ENCODE measurements around the gene KCND3. TPM values are rescaled to one million over a fixed set of nuclear protein-coding genes. Genes with fewer than 3 reads are reported as not detected.
A peak's percentile ranks its signal among the peaks of the same experiment; 100 is the strongest.

The KCND3 gene
- total and polyA plus RNA-seq, 2 of the 4 experiments (the other 2 are of a cell fraction) = under 0.01 to 0.03 TPM

- Histone ChIP-seq H3K4me3 (ENCODE audit: insufficient read depth, low read depth, low read length) (peak within 1 kb of the TSS; percentile 65), H3K4ac (ENCODE audit: low read depth, low read length) (peak within 1 kb of the TSS; percentile 90), H2AFZ (replicated peaks; ENCODE audit: low read length, poor library complexity) (peak within 1 kb of the TSS; percentile 97), H4K20me1 (ENCODE audit: insufficient read depth, low read length) (peaks cover 13% of the 10 kb centered on the region; the same call in 1 of the 2 replicates), H4K5ac (ENCODE audit: low read depth, low read length) (peak within 1 kb of the TSS; percentile 22; the same call in 1 of the 2 replicates), H3K9me1 (ENCODE audit: insufficient read depth, low read length) (peaks cover 46% of the 10 kb centered on the region), H2BK5ac (ENCODE audit: low read depth, low read length, poor library complexity, severe bottlenecking) (peak within 1 kb of the TSS; percentile 85), H4K8ac (ENCODE audit: low read depth in 2 of 2, low read length in 2 of 2) (peak within 1 kb of the TSS; percentile 67 to 69; a peak in 2 of 4 replicates), H2BK20ac (ENCODE audit: low read depth, low read length) (peak within 1 kb of the TSS; percentile 33; the same call in 1 of the 2 replicates), H3K14ac (replicated peaks; ENCODE audit: low read depth, low read length) (peak within 1 kb of the TSS; percentile 77), H3K23ac (ENCODE audit: low read depth, low read length) (peak within 1 kb of the TSS; percentile 74), H2BK15ac (ENCODE audit: low read depth, low read length) (peak within 1 kb of the TSS; percentile 20; the same call in 1 of the 3 replicates), H3K4me2 (ENCODE audit: low read depth, low read length) (peak within 1 kb of the TSS; percentile 94), H4K91ac (ENCODE audit: insufficient read depth, low read depth, low read length) (peak within 1 kb of the TSS; percentile 86), H2BK120ac (ENCODE audit: low read depth, low read length) (peak within 1 kb of the TSS; percentile 59; the same call in 1 of the 2 replicates), H3K9me3 (ENCODE audit: control insufficient read depth, insufficient read depth, low read length) (no peaks in the 10 kb centered on the region), H3K4me1 (ENCODE audit: control insufficient read depth, insufficient read depth, low read length) (peaks cover 38% of the 10 kb centered on the region), H2AK5ac (ENCODE audit: low read depth, low read length) (no peak within 1 kb of the TSS; the same call in 1 of the 2 replicates), H3K27ac (ENCODE audit: insufficient read depth, low read length) (peak within 1 kb of the TSS; percentile 72), H3K27me3 (ENCODE audit: control insufficient read depth, insufficient read depth, low read length) (no peaks in the 10 kb centered on the region), H3K18ac (ENCODE audit: low read depth, low read length) (peak within 1 kb of the TSS; percentile 59), H3K36me3 (ENCODE audit: control insufficient read depth, insufficient read depth, low read length) (no peaks in the 10 kb centered on the region), H3K9ac (ENCODE audit: low read depth, low read length) (peak within 1 kb of the TSS; percentile 82), H2AK9ac (replicated peaks; ENCODE audit: low read depth, low read length, poor library complexity) (peak within 1 kb of the TSS; percentile 89), H3K79me1 (ENCODE audit: low read depth in 1 of 2, low read length in 2 of 2) (peaks cover 16 to 47% of the 10 kb centered on the region in 2 experiments; a peak in 2 of 4 replicates), H3K56ac (ENCODE audit: extremely low read depth, insufficient read depth, low read length) (peak within 1 kb of the TSS; percentile 81)
- no TSS peak for BruUV-seq (replicated peaks)
- peak; percentile 79 for ATAC-seq (ENCODE audit: low read depth)
- in situ Hi-C loops (cut with MboI; ENCODE audit: low sequenced_read_pairs) = no loop called here
- 3% methylated on average over 7 of the region's 59 CpGs; no CpG with 5 or more reads in 1 of the 2 experiments for WGBS, 2 experiments (ENCODE audit: extremely low coverage in 2 of 2, insufficient read length in 1 of 2)
- intact Hi-C loops (cut with micrococcal nuclease) = no loop called here
- dilution Hi-C loops (cut with HindIII; ENCODE audit: low sequenced_read_pairs, unreplicated experiment) = no loop called here
- POLR2A ChIA-PET (ENCODE audit: unreplicated experiment) = no interaction called here
- TF ChIP-seq FOS (IDR thresholded peaks at IDR 0.05; ENCODE audit: low read depth, low read length) = peak; percentile 41; the same call in 1 of the 2 replicates
- no peak for TF ChIP-seq RCOR1 (IDR thresholded peaks at IDR 0.05; ENCODE audit: insufficient replicate concordance, low read length)
- peak; percentile 84 for TF ChIP-seq POLR2A (IDR thresholded peaks at IDR 0.05; ENCODE audit: low read depth, low read length)
- TF ChIP-seq NFE2L2 (IDR thresholded peaks at IDR 0.05; ENCODE audit: low read depth, low read length) = no peak
- TF ChIP-seq SMC3 (IDR thresholded peaks at IDR 0.05; ENCODE audit: low read depth, low read length) = no peak
- peak; percentile 26; the same call in 1 of the 2 replicates for TF ChIP-seq MXI1 (IDR thresholded peaks at IDR 0.05; ENCODE audit: borderline replicate concordance, low read depth, low read length)
- TF ChIP-seq BHLHE40 (IDR thresholded peaks at IDR 0.05; ENCODE audit: low read depth, low read length) = peak; percentile 46
- no peak for TF ChIP-seq RAD21 (IDR thresholded peaks at IDR 0.05; ENCODE audit: low read length)
- no peak for TF ChIP-seq MAFK (IDR thresholded peaks at IDR 0.05; ENCODE audit: low read depth, low read length)
- no peak for TF ChIP-seq CHD1 (IDR thresholded peaks at IDR 0.05; ENCODE audit: low read depth, low read length)
- TF ChIP-seq, protein P1, sequence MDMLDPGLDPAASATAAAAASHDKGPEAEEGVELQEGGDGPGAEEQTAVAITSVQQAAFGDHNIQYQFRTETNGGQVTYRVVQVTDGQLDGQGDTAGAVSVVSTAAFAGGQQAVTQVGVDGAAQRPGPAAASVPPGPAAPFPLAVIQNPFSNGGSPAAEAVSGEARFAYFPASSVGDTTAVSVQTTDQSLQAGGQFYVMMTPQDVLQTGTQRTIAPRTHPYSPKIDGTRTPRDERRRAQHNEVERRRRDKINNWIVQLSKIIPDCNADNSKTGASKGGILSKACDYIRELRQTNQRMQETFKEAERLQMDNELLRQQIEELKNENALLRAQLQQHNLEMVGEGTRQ (IDR thresholded peaks at IDR 0.05; ENCODE audit: low read depth, low read length) = peak; percentile 74
- TF ChIP-seq, protein P2, sequence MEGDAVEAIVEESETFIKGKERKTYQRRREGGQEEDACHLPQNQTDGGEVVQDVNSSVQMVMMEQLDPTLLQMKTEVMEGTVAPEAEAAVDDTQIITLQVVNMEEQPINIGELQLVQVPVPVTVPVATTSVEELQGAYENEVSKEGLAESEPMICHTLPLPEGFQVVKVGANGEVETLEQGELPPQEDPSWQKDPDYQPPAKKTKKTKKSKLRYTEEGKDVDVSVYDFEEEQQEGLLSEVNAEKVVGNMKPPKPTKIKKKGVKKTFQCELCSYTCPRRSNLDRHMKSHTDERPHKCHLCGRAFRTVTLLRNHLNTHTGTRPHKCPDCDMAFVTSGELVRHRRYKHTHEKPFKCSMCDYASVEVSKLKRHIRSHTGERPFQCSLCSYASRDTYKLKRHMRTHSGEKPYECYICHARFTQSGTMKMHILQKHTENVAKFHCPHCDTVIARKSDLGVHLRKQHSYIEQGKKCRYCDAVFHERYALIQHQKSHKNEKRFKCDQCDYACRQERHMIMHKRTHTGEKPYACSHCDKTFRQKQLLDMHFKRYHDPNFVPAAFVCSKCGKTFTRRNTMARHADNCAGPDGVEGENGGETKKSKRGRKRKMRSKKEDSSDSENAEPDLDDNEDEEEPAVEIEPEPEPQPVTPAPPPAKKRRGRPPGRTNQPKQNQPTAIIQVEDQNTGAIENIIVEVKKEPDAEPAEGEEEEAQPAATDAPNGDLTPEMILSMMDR (conservative IDR thresholded peaks at IDR 0.05; ENCODE audit: low read depth, low read length) = no peak
- peak; percentile 83 for DNase-seq
- CTCF ChIA-PET = interaction anchor here (1.1 to 1.3 kb wide), 2 partner anchors 15 to 25 kb away, joined by 3 to 6 read pairs; no protein-coding TSS in a partner anchor
Measured at GRCh38 chr1:111739194-111739924, 250.1 kb downstream of the KCND3 start, which contains the start of gene INKA2. Gene INKA2, minus strand, starts transcription at chr1:111739395. Its CDS starts 153 bp downstream, at chr1:111739242.

Data from IMR-90 (cell line).